ENCODE measurements around the gene TRMT61A. TPM values are rescaled to one million over a fixed set of nuclear protein-coding genes. Genes with fewer than 3 reads are reported as not detected.

The TRMT61A gene
- total RNA-seq, 1 donor = 8.2 TPM

DNA sequence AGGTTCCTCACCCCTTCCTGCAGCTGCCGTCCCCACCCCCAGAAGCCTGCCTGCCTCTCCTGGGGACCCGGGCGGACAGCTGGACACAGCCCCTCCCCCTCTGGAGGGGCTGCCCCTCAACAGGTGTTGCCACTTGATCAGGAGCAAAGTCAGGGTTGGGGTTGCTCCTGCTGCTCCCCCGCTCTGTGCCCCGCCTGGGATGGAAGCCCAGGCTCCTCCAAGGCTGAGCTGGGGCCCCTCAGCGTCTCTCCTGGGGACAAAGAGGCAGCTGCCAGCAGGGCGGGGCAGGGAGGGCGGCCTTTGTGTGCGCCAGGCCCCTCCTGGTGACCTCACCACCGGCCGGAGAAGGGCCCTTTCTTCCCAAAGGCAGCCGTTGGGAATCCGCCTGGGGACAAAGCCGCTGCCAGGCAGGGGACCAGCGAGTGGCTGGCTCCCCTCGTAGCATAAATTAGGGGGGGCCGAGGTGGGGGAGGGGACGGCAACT, 13.7 kb downstream of the TRMT61A start:
- TF ChIP-seq, protein P1, sequence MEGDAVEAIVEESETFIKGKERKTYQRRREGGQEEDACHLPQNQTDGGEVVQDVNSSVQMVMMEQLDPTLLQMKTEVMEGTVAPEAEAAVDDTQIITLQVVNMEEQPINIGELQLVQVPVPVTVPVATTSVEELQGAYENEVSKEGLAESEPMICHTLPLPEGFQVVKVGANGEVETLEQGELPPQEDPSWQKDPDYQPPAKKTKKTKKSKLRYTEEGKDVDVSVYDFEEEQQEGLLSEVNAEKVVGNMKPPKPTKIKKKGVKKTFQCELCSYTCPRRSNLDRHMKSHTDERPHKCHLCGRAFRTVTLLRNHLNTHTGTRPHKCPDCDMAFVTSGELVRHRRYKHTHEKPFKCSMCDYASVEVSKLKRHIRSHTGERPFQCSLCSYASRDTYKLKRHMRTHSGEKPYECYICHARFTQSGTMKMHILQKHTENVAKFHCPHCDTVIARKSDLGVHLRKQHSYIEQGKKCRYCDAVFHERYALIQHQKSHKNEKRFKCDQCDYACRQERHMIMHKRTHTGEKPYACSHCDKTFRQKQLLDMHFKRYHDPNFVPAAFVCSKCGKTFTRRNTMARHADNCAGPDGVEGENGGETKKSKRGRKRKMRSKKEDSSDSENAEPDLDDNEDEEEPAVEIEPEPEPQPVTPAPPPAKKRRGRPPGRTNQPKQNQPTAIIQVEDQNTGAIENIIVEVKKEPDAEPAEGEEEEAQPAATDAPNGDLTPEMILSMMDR (IDR thresholded peaks at IDR 0.05; ENCODE audit: insufficient read depth, low read depth, low read length) = no peak
- no peak overlapping the region for H3K4me3 ChIP-seq (ENCODE audit: low read depth, low read length)
- no peak for DNase-seq (ENCODE audit: low read depth)

DNA sequence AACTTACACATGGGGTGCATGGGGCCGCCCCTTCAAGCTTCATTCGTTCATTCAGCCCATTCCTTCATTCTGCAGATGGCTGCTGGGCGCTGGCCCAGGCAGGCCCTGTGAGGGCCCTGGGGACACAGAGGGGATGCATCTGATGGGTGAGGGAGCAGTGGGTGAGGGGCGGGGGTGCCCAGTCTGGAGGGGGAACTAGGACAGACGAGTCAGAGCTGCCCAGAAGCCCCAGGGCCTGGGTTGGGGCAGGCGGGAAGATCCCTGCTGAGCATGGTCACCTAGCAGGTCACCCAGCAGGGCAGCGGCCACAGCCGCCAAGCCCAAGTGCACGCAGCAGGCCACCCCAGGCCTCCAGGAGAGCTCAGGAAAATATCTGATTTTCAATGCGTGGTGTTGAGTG, 14.1 kb downstream of the TRMT61A start:
- TF ChIP-seq, protein P1 (IDR thresholded peaks at IDR 0.05; ENCODE audit: insufficient read depth, low read depth, low read length) = no peak
- no peak for DNase-seq (ENCODE audit: low read depth)
- H3K4me3 ChIP-seq (ENCODE audit: low read depth, low read length) = no peak overlapping the region

DNA sequence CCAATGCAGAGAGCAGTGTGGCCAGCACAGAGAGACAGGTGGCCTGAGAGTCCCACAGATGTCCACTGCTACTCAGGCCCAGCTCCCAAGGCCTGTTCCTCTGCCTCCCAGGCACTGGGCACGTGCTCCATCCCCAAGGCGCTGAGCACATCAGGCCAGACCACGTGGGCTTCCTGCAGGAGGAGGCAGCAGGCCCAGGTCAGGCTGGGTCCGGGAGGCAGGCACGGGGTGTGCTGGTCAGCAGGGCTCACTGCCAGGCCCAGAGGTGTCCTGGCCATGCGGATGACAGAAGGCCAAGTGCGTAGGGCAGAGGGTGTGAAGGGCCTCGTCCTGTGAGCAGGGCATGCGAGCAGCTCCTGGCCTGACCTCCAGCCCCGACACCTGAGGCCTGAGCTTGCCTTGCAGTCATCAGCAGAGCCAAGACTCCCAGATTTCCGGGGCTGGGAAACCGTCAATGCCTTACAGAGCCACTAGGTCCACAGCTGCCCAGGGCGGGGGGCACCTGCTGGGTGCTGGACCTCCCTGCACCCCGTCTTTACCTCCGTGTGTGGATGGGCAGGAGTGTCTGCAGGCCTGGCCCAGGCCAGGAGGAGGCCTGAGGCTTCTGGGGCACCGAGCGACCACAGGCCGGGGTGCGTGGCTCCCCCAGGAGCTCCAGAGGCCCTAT, 14.9 kb downstream of the TRMT61A start:
- no peak overlapping the region for H3K4me3 ChIP-seq (ENCODE audit: low read depth, low read length)
- no peak for DNase-seq (ENCODE audit: low read depth)
- TF ChIP-seq, protein P1 (IDR thresholded peaks at IDR 0.05; ENCODE audit: insufficient read depth, low read depth, low read length) = no peak

DNA sequence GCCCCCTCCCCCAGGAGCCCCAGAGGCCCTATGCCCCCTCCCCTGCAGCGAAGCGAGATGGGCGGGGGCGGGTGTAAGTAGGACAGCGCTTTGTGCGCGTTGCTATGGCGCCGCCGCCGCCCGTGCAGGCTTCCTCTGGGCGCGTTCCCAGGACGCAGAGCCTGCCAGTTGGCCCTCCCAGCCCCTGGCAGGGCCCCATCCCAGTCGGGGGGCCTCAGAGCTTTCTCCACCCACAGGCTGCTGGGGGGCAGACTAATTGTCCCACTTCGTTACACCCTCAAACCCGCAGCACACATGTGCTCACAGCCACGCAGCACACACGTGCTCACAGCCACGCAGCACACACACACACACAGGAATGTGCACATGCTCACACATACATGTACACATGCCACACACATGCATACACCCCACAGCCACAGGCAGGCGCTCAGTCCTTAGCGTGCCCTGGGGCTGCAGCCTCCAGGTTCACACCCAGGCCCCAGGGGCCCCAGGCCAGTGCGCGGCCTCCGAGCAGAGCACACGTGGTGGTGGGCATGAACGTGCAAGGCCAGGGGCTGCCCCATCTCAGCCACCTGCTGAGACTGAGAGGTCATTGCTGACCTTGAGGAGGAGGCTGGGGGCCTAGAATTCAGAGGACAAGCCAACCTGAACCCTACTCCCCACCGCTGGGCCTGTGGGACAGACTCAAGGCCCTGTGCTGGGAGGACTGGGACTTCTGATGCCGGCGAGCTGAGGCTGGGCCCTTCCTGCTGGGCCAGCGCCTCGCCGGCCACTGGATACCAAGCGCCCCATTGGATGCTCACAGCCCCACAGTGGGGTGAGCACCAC, 15.6 kb downstream of the TRMT61A start:
- DNase-seq (ENCODE audit: low read depth) = no peak
- TF ChIP-seq, protein P1 (IDR thresholded peaks at IDR 0.05; ENCODE audit: insufficient read depth, low read depth, low read length) = no peak
- no peak overlapping the region for H3K4me3 ChIP-seq (ENCODE audit: low read depth, low read length)

DNA sequence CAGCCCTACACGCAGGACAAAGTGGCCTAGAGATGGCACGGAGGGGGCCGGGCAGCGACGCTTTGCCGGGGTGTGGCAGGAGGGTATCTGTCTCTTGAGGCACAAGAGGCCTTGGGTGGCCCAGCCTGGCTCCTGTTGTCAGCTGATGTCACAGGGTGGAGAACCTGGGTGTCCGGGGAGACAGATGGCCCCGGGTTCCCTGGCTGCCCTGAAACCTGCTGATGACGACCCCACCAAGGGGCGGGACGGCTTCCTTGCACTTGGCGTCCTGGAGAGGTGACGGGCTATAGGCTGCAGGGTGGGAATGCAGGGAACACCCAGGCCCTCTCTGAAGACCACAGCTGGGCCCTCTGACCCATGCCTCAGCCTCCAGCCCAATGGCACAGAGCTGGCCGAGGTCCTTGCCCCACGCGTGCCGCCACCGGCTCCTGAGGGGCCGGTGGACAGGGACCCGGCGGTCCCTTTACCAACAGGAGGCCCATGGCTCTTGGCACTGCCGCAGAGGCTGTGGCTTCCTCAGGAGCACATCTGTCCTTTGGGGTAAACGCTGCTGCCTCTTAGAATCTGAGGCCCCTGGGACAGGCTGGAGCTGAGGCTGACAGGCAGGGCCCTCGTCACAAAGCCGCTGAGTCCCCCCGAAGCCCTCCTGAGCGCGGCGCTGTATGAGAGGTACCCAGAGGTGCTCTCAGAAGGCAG, 16.4 kb downstream of the TRMT61A start:
- no peak overlapping the region for H3K4me3 ChIP-seq (ENCODE audit: low read depth, low read length)
- TF ChIP-seq, protein P1 (IDR thresholded peaks at IDR 0.05; ENCODE audit: insufficient read depth, low read depth, low read length) = no peak
- no peak for DNase-seq (ENCODE audit: low read depth)

DNA sequence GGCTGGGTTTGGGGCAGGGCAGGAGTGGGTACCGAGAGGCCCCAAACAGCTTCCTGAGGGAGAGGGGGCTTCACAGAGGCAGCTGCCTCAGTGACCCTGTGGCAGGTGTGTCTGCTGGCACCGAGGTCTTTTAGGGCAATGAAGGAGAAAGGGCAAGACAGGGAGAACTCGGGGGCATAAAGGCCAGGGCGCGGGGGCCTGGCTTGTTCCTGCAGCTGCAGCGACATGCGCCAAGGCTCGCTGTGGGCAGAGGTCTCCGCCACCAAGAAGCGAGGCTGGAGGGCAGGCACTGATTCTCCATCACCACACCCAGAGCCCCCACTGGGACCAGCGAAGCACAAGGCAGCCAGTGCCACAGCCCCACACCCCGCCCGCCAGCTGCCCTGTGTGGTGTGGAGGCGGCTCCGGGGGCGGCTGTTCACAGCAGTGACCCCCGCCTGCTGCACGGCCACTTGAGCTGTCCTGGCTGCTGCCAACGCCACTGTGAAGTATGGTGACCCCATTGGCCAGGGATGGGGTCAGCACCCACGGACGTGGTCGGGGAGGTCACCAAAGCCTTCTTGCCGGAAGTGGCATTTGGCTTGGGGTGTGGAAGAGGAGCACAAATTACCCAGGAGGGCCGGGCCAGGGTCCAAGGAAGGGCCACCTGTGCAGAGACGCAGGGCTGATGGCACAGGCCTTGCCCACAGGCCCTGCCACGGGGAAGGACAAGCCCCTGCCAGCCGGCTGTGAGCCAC, 17.1 kb downstream of the TRMT61A start:
- TF ChIP-seq, protein P1 (IDR thresholded peaks at IDR 0.05; ENCODE audit: insufficient read depth, low read depth, low read length) = no peak
- H3K4me3 ChIP-seq (ENCODE audit: low read depth, low read length) = no peak overlapping the region
- DNase-seq (ENCODE audit: low read depth) = no peak

Measured in fibroblast of villous mesenchyme (primary cell).